Common myeloid progenitor, CD34-positive (primary cell): Measurements from ENCODE around the gene CCNK.

ENCODE experiments used
- CTCF ChIA-PET: fragments of 350-600 bp; sonication (Branson Sonifier 250); formaldehyde crosslinking; loops from one replicate; lab custom pipeline; 2021; ENCODE audit warnings: antibody characterized with exemption; lab: Charles Lee
- POLR2A ChIA-PET: fragments of 350-600 bp; sonication (Branson Sonifier 250); formaldehyde crosslinking; loops from one replicate; lab custom pipeline; 2021; ENCODE audit warnings: antibody characterized with exemption; lab: Charles Lee
- DNase-seq, 3 donors: peaks; one replicate each; pipeline versions ENCODE4 v3.0.0 to v3.0.0-alpha.2; 2013
- H3K27ac ChIP-seq, 2 experiments: 1 replicate in 1 of 2; 2 replicates in 1 of 2; pipeline ENCODE4 v1.7.0; 2013; ENCODE audit warnings: inconsistent platforms in 2 of 2, low read length in 2 of 2, mild to moderate bottlenecking in 2 of 2, low read depth in 1 of 2, moderate library complexity in 1 of 2; ENCODE audit not compliant: severe bottlenecking in 2 of 2, insufficient read depth in 1 of 2, poor library complexity in 1 of 2
- H3K27me3 ChIP-seq, 5 experiments: replicated peaks in 2 of 5; 1 replicate in 3 of 5; 2 replicates in 2 of 5; pipeline versions ENCODE4 v1.6.1 to v1.7.0; 2013; ENCODE audit warnings: low read length in 4 of 5, mild to moderate bottlenecking in 2 of 5, moderate library complexity in 2 of 5, inconsistent platforms in 1 of 5; ENCODE audit not compliant: insufficient read depth in 5 of 5, control insufficient read depth in 4 of 5
- H3K36me3 ChIP-seq, 4 experiments: 1 replicate in 2 of 4; 2 replicates in 2 of 4; pipeline versions ENCODE4 v1.6.1 to v1.7.0; 2013; ENCODE audit warnings: low read length in 3 of 4, control low read depth in 1 of 4, mild to moderate bottlenecking in 1 of 4; ENCODE audit not compliant: control insufficient read depth in 4 of 4, insufficient read depth in 4 of 4
- H3K4me1 ChIP-seq, 4 experiments: 1 replicate in 3 of 4; 2 replicates in 1 of 4; pipeline versions ENCODE4 v1.6.1 to v1.7.1; 2013; ENCODE audit warnings: low read length in 3 of 4, mild to moderate bottlenecking in 3 of 4, control low read depth in 1 of 4, inconsistent platforms in 1 of 4, moderate library complexity in 1 of 4; ENCODE audit not compliant: control insufficient read depth in 4 of 4, insufficient read depth in 4 of 4; ENCODE audit errors: control extremely low read depth in 1 of 4
- H3K4me3 ChIP-seq, 7 experiments: 1 replicate in 4 of 7; 2 replicates in 3 of 7; pipeline versions ENCODE4 v1.5.1 to v1.7.0; 2013; ENCODE audit warnings: mild to moderate bottlenecking in 7 of 7, low read length in 6 of 7, moderate library complexity in 6 of 7, inconsistent platforms in 2 of 7, low read depth in 2 of 7, control low read depth in 1 of 7; ENCODE audit not compliant: insufficient read depth in 4 of 7, control insufficient read depth in 1 of 7; ENCODE audit errors: extremely low read depth in 1 of 7
- H3K9me3 ChIP-seq, 5 experiments: 1 replicate in 4 of 5; 2 replicates in 1 of 5; pipeline versions ENCODE4 v1.6.1 to v1.7.1; 2013; ENCODE audit warnings: low read length in 4 of 5, mild to moderate bottlenecking in 2 of 5, inconsistent platforms in 1 of 5, low read depth in 1 of 5, moderate library complexity in 1 of 5; ENCODE audit not compliant: control insufficient read depth in 4 of 5, insufficient read depth in 2 of 5; ENCODE audit errors: control extremely low read depth in 1 of 5
- WGBS: methylation state at CpG from one replicate; pipeline ENCODE4 v1.1.5; 2013; ENCODE audit not compliant: insufficient coverage; 5-methylcytosine and 5-hydroxymethylcytosine counted together

Gene CCNK

DNA sequence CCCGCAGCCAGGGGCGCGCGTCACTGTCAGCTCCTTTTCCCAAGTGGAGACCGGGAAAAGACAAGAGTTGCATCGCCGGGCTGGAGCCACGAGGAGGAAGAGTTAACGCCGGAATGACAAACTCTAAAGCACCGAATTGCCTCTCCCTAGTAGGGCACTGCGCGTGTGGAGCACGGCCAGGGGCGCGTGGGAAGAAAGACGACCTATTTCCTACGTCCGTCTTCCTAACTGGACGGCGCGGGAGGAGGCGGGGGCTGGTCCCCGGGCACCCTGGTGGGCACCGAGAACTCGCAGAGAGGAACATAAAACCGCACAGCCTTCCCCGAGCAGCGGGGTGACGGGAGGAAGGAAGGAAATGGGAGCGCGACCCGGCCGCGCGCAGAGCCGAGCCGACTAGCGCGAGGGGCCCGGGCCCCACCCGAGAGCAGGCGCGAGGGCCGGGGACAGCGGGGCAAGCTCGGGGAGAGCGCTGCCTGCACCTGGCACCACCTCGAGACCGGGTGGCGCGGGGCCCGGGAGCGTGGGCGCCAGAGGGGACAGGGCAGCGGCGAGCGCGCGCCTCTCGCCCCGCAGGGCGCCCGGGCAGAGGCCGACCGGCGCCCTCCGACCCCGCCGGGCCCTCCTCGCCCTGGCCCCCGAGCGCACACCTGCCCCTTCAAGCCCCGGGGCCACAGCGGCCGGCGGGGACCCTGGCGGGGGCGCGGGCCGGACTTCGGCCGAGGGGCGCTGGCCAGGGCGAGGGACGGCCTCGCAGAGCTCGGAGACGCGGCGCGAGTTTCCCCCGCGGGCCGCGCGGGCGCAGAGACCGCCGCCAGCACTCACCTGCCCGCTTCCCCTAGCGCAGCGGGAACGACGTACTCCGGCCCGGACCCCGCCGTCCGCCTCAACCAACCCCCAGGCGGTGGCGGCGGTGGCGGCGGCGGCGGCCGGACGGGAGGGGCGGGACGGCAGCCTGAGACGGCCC lies 1.0 kb upstream of the CCNK start, which contains the start of gene SETD3:
SETD3 (minus strand) TSS at position 954 of the 964 bp plus-strand sequence. CDS start 15,054 bp downstream, outside the sequence.
- no peaks in the 10 kb centered on the region for H3K27me3 ChIP-seq
- POLR2A ChIA-PET = no interaction called here
- peak; percentile 47 to 64 (median 53) for DNase-seq
- peaks cover 11 to 42% (median 27%) of the 10 kb centered on the region in 4 experiments for H3K4me1 ChIP-seq
- H3K27ac ChIP-seq = peak within 1 kb of the TSS; percentile 90 to 94
- CTCF ChIA-PET = no interaction called here
- 0% methylated on average over 102 of the region's 122 CpGs for WGBS
- peak within 1 kb of the TSS; percentile 91 to 100 (median 99) for H3K4me3 ChIP-seq
- H3K9me3 ChIP-seq = no peaks in the 10 kb centered on the region
- peaks cover 0 to 2% (median 0%) of the 10 kb centered on the region in 4 experiments for H3K36me3 ChIP-seq

DNA sequence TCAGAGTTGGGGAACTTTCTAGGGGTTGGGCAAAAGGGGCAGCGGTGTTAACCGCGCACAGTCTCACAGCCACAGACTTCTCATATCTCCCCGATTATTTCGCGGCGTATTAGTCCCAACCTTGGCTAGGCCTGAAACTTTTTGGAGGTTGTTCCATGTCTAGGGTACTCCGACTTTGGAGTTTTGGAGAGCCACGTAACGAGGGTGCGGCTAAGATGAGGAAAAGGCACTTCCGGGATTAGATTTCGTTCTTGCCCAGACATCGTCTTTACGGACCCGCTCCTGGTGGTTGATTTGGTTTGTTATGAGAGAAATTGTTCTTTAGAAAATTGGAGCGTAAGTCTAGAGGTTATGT lies 513 bp downstream of the CCNK start:
- Histone ChIP-seq H3K27me3 (no peaks in the 10 kb centered on the region), H3K27ac (peak overlapping the region; percentile 90 to 94), H3K36me3 (no peaks in the 10 kb centered on the region), H3K4me1 (peaks cover 11 to 36% (median 25%) of the 10 kb centered on the region in 4 experiments), H3K4me3 (peak overlapping the region; percentile 81 to 100 (median 99)), H3K9me3 (no peaks in the 10 kb centered on the region)
- peak; percentile 36 to 71 (median 59) for DNase-seq
- ChIA-PET POLR2A (no interaction called here), CTCF (interaction anchor here (1.6 kb wide), 1 partner anchor 10 kb away, joined by 7 read pairs; no protein-coding TSS in a partner anchor)
- WGBS = 0% methylated on average over 15 of the region's 17 CpGs

DNA sequence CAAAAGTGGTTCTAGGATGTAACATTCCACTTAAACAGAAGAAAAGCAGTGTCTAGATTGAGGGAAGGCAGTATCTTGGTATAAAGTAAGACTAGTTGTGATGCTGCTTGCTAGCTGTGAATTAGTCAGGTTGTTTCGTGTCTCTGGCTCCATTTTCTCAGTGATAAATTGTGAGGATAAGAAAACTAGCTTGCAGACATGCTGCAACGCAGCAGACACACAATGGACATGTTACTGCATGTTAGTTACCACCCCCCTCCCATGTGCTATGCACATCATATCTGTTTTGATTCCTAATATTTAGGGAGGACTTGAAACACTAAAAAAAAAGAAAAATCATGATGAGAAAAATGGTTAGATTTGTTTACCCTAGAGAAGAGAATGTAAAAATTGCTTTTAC lies 2.9 kb downstream of the CCNK start:
- WGBS = no CpG with 5 or more reads among the region's 2 CpGs
- no peaks in the 10 kb centered on the region for H3K27me3 ChIP-seq
- H3K27ac ChIP-seq = no peak overlapping the region
- H3K9me3 ChIP-seq = no peaks in the 10 kb centered on the region
- POLR2A ChIA-PET = no interaction called here
- H3K36me3 ChIP-seq = no peaks in the 10 kb centered on the region
- peaks cover 6 to 22% (median 17%) of the 10 kb centered on the region in 4 experiments for H3K4me1 ChIP-seq
- no peak for DNase-seq
- H3K4me3 ChIP-seq = no peak overlapping the region
- CTCF ChIA-PET = no interaction called here

DNA sequence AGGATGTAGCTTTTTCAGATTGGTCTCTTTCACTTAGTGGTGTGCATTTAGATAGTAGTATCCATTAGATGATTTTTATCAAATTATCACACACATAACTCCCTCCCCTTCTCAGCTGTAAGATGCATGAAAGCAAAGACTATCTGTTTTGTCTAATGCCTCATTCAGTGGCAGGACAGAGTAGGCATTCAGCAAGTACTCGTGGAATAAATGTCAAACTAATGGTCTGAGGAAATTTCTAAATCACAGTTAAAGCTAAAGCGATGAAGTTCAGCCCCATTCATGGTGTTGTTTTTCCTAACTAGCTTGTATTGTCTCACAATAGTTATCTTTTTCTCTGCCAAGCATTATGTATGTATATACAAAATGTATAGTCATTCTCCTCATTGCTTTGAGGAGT lies 16.1 kb downstream of the CCNK start:
- H3K36me3 ChIP-seq = peaks cover 40 to 79% (median 63%) of the 10 kb centered on the region in 4 experiments
- POLR2A ChIA-PET = no interaction called here
- no peaks in the 10 kb centered on the region for H3K9me3 ChIP-seq
- DNase-seq = no peak
- H3K27ac ChIP-seq = no peak overlapping the region
- H3K4me1 ChIP-seq = no peaks in the 10 kb centered on the region
- WGBS = 100% methylated on average over 1 of the region's 2 CpGs
- no peaks in the 10 kb centered on the region for H3K27me3 ChIP-seq
- H3K4me3 ChIP-seq = no peak overlapping the region
- CTCF ChIA-PET = no interaction called here

DNA sequence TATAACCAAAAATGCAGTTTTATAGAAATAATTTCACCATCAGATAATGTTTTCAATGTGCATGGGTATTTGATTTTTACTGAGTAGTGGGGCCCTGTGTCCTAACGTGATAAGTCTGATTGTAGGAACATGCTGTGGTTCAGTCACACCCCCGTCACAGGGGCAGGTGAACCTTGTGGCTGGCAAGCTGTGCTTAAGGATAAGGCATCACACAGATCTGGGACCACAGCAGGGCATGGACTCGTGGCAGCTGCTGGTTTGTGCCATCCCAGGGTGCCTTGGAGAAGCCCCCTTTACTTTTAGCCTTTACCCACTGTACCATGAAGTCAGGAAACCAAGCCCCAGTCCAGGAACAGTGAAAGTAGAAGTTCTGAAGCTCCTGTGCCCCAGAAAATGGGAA lies 16.7 kb downstream of the CCNK start:
- no peaks in the 10 kb centered on the region for H3K27me3 ChIP-seq
- H3K27ac ChIP-seq = no peak overlapping the region
- H3K36me3 ChIP-seq = peaks cover 43 to 79% (median 63%) of the 10 kb centered on the region in 4 experiments
- no peaks in the 10 kb centered on the region for H3K9me3 ChIP-seq
- H3K4me1 ChIP-seq = no peaks in the 10 kb centered on the region
- ChIA-PET POLR2A (no interaction called here), CTCF (no interaction called here)
- DNase-seq = no peak
- 86% methylated on average over 2 of the region's 3 CpGs for WGBS
- H3K4me3 ChIP-seq = no peak overlapping the region

DNA sequence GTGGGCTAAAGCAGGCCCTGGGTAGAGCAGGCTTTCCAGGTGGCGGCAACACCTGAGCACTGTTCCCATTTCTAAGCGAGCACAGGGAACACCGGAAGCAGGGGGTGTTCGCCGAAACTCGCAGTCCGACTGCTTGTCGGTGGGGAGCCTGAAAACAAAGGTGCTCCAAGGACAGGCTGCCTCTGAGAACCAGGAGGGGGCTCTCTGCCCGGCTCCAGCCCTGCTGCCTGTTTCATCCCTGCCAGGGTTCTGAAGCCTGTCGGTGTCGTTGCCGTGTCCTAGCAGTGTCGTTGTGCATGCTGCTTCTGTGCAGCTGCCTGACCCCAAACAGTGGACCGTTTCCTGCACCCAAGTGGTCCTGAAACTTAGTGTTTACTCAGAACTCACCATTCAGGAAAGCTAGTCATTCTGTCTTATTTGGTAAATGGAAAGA lies 21.8 kb downstream of the CCNK start:
- no peak for DNase-seq
- H3K27ac ChIP-seq = no peak overlapping the region
- no peaks in the 10 kb centered on the region for H3K9me3 ChIP-seq
- H3K27me3 ChIP-seq = no peaks in the 10 kb centered on the region
- H3K4me3 ChIP-seq = no peak overlapping the region
- CTCF ChIA-PET = no interaction called here
- WGBS = 99% methylated on average over 14 of the region's 14 CpGs
- peaks cover 18 to 87% (median 68%) of the 10 kb centered on the region in 4 experiments for H3K36me3 ChIP-seq
- H3K4me1 ChIP-seq = no peaks in the 10 kb centered on the region
- POLR2A ChIA-PET = no interaction called here
